ENCODE data around the gene PLEKHD1.

The PLEKHD1 gene

DNA sequence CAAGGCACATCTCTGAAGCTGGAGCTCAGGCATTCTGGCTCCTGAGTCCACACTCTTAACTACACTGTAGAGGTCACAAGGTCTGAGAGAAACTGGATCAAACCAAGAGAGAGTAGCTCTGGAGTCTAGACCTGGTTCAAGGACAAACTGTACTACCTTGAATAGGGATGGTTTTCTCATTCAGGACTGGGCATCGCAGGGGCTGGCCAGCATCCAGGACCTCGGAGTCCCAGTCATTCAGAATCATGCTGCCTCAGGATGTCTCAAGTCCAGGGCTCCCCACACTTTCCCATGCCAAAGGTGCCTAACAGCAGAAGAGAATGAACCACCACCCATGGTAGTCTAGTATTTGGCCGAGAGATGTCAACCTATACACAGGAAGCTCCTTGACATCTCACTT, 13.1 kb upstream of the PLEKHD1 start:
- Histone ChIP-seq H3K36me3 (ENCODE audit: control insufficient read depth, low read length) (no peaks in the 10 kb centered on the region), H3F3A (ENCODE audit: control insufficient read depth, insufficient read depth) (no peaks in the 10 kb centered on the region), H3K27me3 (ENCODE audit: control insufficient read depth, low read length) (peaks cover 14% of the 10 kb centered on the region; the same call in 1 of the 2 replicates), H3K79me2 (ENCODE audit: control insufficient read depth, low read length) (no peaks in the 10 kb centered on the region), H3K4me3 (ENCODE audit: low read length) (no peak overlapping the region), H3K9me2 (replicated peaks; ENCODE audit: control insufficient read depth, low read length) (no peaks in the 10 kb centered on the region), H3K4me1 (ENCODE audit: control insufficient read depth, low read length) (no peaks in the 10 kb centered on the region), H3K9me3 (ENCODE audit: control insufficient read depth, insufficient read depth, low read length) (no peaks in the 10 kb centered on the region), H3K27ac (ENCODE audit: low read depth, low read length) (no peak overlapping the region), H3K4me2 (ENCODE audit: low read length) (no peak overlapping the region), H4K20me1 (ENCODE audit: control insufficient read depth, insufficient read depth, low read depth, low read length) (no peaks in the 10 kb centered on the region; the same call in 1 of the 2 replicates)
- TF ChIP-seq, protein P1, sequence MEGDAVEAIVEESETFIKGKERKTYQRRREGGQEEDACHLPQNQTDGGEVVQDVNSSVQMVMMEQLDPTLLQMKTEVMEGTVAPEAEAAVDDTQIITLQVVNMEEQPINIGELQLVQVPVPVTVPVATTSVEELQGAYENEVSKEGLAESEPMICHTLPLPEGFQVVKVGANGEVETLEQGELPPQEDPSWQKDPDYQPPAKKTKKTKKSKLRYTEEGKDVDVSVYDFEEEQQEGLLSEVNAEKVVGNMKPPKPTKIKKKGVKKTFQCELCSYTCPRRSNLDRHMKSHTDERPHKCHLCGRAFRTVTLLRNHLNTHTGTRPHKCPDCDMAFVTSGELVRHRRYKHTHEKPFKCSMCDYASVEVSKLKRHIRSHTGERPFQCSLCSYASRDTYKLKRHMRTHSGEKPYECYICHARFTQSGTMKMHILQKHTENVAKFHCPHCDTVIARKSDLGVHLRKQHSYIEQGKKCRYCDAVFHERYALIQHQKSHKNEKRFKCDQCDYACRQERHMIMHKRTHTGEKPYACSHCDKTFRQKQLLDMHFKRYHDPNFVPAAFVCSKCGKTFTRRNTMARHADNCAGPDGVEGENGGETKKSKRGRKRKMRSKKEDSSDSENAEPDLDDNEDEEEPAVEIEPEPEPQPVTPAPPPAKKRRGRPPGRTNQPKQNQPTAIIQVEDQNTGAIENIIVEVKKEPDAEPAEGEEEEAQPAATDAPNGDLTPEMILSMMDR (IDR thresholded peaks at IDR 0.05; ENCODE audit: low read depth, low read length, poor library complexity, severe bottlenecking), result no peak
- no peak for TF ChIP-seq EZH2phosphoT487 (IDR thresholded peaks at IDR 0.05; ENCODE audit: borderline replicate concordance, low read length)

DNA sequence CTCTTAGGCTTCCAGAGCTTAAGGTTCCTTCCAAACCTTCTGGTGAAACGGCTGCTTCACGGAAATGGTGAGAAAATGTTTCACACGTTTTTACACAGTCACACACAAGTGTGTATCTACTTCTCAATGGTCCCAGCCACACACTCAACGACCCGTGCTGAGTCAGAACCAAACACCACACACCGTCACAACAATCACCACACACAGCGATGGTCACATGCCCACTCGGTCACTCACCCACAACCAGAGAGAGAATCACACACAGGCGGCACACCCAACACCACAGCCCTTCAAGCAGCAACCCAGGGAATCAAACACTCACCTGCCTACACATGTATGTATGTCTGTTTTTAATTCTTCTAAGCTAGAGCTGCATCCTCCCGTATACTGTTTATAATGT, 12.6 kb upstream of the PLEKHD1 start:
- Histone ChIP-seq H3F3A (ENCODE audit: control insufficient read depth, insufficient read depth) (no peaks in the 10 kb centered on the region), H3K27me3 (ENCODE audit: control insufficient read depth, low read length) (peaks cover 14% of the 10 kb centered on the region; the same call in 1 of the 2 replicates), H3K4me1 (ENCODE audit: control insufficient read depth, low read length) (no peaks in the 10 kb centered on the region), H3K9me2 (replicated peaks; ENCODE audit: control insufficient read depth, low read length) (no peaks in the 10 kb centered on the region), H3K36me3 (ENCODE audit: control insufficient read depth, low read length) (no peaks in the 10 kb centered on the region), H3K9me3 (ENCODE audit: control insufficient read depth, insufficient read depth, low read length) (no peaks in the 10 kb centered on the region), H3K27ac (ENCODE audit: low read depth, low read length) (no peak overlapping the region), H3K4me3 (ENCODE audit: low read length) (no peak overlapping the region), H4K20me1 (ENCODE audit: control insufficient read depth, insufficient read depth, low read depth, low read length) (no peaks in the 10 kb centered on the region; the same call in 1 of the 2 replicates), H3K79me2 (ENCODE audit: control insufficient read depth, low read length) (no peaks in the 10 kb centered on the region), H3K4me2 (ENCODE audit: low read length) (no peak overlapping the region)
- TF ChIP-seq, protein P1 (IDR thresholded peaks at IDR 0.05; ENCODE audit: low read depth, low read length, poor library complexity, severe bottlenecking), result no peak
- no peak for TF ChIP-seq EZH2phosphoT487 (IDR thresholded peaks at IDR 0.05; ENCODE audit: borderline replicate concordance, low read length)

DNA sequence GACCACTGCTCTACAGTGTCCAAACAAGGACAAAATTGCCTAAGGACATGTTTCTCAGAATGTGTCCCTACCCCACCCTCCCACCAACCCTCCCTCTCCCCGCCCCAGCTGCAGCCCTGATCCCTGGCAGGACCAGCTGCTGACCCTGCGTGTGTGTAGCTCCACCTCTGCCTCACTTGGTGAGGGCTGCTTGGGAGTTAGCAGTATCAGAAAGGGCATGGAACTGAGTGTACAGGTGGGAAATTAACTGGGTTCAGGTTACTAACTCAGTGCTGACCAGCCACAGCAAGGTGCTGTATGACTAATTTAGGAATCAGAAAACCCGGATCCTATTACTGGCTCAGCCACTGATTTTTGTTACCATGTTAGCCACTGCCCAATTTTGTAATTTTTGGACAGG, 11.3 kb upstream of the PLEKHD1 start:
- H3K79me2 ChIP-seq (ENCODE audit: control insufficient read depth, low read length), result no peaks in the 10 kb centered on the region
- peaks cover 14% of the 10 kb centered on the region; the same call in 1 of the 2 replicates for H3K27me3 ChIP-seq (ENCODE audit: control insufficient read depth, low read length)
- no peak overlapping the region for H3K4me2 ChIP-seq (ENCODE audit: low read length)
- TF ChIP-seq, protein P1 (IDR thresholded peaks at IDR 0.05; ENCODE audit: low read depth, low read length, poor library complexity, severe bottlenecking), result no peak
- no peak for TF ChIP-seq EZH2phosphoT487 (IDR thresholded peaks at IDR 0.05; ENCODE audit: borderline replicate concordance, low read length)
- no peaks in the 10 kb centered on the region; the same call in 1 of the 2 replicates for H4K20me1 ChIP-seq (ENCODE audit: control insufficient read depth, insufficient read depth, low read depth, low read length)
- no peaks in the 10 kb centered on the region for H3K9me2 ChIP-seq (replicated peaks; ENCODE audit: control insufficient read depth, low read length)
- H3K4me1 ChIP-seq (ENCODE audit: control insufficient read depth, low read length), result no peaks in the 10 kb centered on the region
- H3K36me3 ChIP-seq (ENCODE audit: control insufficient read depth, low read length), result no peaks in the 10 kb centered on the region
- H3K27ac ChIP-seq (ENCODE audit: low read depth, low read length), result no peak overlapping the region
- no peaks in the 10 kb centered on the region for H3F3A ChIP-seq (ENCODE audit: control insufficient read depth, insufficient read depth)
- no peak overlapping the region for H3K4me3 ChIP-seq (ENCODE audit: low read length)
- no peaks in the 10 kb centered on the region for H3K9me3 ChIP-seq (ENCODE audit: control insufficient read depth, insufficient read depth, low read length)
